Measurements from ENCODE around the gene SDHAF2. TPM values are rescaled to one million over a fixed set of nuclear protein-coding genes. Genes with fewer than 3 reads are reported as not detected.
A peak's percentile ranks its signal among the peaks of the same experiment; 100 is the strongest.

The SDHAF2 gene
- total RNA-seq, 3 donors from 2014 or later = 46.7 to 94.0 (median 58.7) TPM

DNA sequence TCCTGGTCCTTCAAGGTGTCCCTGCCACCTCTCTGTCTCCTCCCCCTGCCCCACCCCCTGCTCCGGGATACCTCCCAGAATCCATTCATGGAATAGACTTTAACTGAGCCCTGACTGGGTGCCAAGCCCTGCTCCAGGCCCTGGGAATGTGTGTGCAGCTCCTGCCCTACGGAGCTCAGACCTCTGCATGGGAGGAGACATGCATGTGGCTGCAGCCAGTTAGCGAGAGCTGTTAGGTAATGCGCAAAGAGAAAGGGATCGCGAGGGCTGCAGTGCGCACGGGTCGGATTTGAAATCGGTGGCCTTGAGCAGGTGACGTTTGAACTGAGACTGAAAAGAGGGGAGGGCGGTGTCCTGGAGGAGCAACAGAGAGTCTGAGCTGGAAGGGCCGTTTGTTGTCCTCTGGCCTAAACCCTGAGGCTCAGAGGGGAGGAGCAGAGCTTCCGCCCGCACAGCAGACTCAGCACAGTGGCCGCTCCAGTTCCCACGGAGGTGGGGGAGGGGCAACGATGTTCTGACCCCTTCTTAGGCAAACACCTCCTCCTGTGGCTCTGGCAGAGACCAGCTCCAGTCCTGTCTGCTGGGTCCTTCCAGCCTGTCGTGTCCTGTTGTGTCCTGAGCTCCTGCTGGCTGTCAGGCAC is 58.8 kb downstream of the SDHAF2 start:
- H3K36me3 ChIP-seq = no peaks in the 10 kb centered on the region
- H3K27ac ChIP-seq = peak overlapping the region; percentile 79 to 87
- H3K9me3 ChIP-seq = no peaks in the 10 kb centered on the region
- intact Hi-C loops (cut with DNase I; ENCODE audit: low total_unique reads) = no loop called here
- peak; percentile 71 to 86 for DNase-seq (ENCODE audit: low spot score in 2 of 2)
- no peaks in the 10 kb centered on the region for H3K27me3 ChIP-seq
- H3K4me1 ChIP-seq = peaks cover 6 to 16% of the 10 kb centered on the region in 2 donors
- TF ChIP-seq POLR2A (IDR thresholded peaks at IDR 0.05) = no peak
- TF ChIP-seq, protein P1, sequence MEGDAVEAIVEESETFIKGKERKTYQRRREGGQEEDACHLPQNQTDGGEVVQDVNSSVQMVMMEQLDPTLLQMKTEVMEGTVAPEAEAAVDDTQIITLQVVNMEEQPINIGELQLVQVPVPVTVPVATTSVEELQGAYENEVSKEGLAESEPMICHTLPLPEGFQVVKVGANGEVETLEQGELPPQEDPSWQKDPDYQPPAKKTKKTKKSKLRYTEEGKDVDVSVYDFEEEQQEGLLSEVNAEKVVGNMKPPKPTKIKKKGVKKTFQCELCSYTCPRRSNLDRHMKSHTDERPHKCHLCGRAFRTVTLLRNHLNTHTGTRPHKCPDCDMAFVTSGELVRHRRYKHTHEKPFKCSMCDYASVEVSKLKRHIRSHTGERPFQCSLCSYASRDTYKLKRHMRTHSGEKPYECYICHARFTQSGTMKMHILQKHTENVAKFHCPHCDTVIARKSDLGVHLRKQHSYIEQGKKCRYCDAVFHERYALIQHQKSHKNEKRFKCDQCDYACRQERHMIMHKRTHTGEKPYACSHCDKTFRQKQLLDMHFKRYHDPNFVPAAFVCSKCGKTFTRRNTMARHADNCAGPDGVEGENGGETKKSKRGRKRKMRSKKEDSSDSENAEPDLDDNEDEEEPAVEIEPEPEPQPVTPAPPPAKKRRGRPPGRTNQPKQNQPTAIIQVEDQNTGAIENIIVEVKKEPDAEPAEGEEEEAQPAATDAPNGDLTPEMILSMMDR (IDR thresholded peaks at IDR 0.05) = no peak
- TF ChIP-seq POLR2AphosphoS5 (IDR thresholded peaks at IDR 0.05) = peak in 2 of 3 donors; percentile 12 to 40
- H3K4me3 ChIP-seq = peak overlapping the region in 2 of 3 donors; percentile 41 to 61

DNA sequence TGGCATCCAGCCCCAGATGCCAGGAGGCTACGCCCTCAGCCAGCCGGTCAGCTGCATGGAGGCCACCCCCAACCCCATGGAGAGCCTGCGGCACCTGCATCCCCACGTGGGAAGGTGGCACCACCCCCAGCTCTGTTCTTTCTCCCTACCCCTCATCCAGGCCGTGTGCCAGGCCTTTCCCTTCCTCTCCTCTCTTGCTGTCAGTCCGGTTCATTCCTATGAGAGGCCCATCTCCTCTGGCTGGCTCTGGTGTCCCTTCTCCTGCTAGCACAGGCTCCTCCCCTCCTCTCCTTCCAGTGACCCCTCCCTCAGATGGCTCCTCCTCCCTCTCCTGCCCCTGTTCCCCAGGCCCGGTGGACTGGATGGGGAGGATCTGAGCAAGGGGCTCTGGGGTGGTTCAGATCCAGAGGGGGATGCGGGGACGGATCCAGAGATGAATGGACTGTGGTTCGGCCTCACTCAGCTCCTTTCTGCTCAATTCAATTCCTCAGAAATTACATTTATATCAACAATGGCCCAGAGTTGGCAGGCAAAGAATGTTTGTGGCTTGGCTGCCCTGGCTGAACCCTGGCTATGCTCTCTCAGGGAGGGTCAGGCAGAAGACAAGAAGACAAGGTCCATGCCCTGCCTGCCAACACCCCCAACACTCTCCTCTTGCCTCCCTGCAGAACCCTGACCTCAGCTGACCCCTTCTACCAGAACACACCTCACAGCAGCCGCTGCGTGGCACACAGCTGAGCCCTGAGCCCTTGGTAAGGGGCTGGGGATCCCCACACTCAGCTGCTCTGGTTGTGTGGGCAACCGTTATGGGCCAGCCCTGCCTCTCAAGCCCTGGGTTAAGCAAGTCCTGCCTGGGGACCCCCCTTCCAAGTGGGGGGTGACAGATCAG is 60.2 kb downstream of the SDHAF2 start:
- H3K36me3 ChIP-seq = no peaks in the 10 kb centered on the region
- H3K4me3 ChIP-seq = peak overlapping the region in 1 of 3 donors; percentile 61
- no peaks in the 10 kb centered on the region for H3K9me3 ChIP-seq
- peaks cover 6 to 16% of the 10 kb centered on the region in 2 donors for H3K4me1 ChIP-seq
- intact Hi-C loops (cut with DNase I; ENCODE audit: low total_unique reads) = no loop called here
- TF ChIP-seq POLR2AphosphoS5 (IDR thresholded peaks at IDR 0.05) = no peak
- H3K27ac ChIP-seq = peak overlapping the region; percentile 79 to 87
- peak in 1 of 2 donors; percentile 59 for DNase-seq (ENCODE audit: low spot score in 2 of 2)
- H3K27me3 ChIP-seq = no peaks in the 10 kb centered on the region

DNA sequence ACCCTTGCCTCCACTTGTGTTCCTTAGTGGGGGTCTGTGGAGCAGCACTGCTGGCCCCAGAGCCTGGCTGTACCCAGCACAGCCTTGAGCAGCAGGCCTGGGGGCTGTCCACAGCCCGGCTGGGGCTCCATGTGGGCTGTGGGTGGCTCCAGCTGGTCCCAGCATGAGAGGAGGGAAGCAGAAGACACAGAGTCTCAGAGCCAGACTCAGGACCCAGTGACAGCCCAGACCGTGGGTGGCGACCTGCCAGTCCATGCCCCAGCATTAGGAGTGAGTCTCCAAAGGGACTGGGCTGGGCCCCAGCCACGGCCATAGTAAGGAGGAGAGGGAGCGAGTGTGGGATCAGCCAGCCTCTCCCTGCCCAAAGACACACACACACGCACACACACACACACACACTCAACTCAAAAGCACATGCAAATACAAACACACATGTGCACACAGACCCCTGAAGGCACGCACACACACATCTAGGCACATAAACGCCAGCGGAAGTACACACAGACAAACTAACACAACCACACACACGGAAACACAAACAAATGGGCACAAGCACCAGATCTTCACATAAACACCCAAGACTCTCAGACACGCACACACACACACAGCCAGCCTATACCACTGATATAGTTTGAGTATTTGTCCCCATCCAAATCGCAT is 61.9 kb downstream of the SDHAF2 start:
- Histone ChIP-seq H3K27ac (no peak overlapping the region), H3K36me3 (no peaks in the 10 kb centered on the region), H3K9me3 (no peaks in the 10 kb centered on the region), H3K4me1 (peaks cover 6 to 16% of the 10 kb centered on the region in 2 donors), H3K4me3 (no peak overlapping the region), H3K27me3 (no peaks in the 10 kb centered on the region)
- intact Hi-C loops (cut with DNase I; ENCODE audit: low total_unique reads) = no loop called here
- TF ChIP-seq POLR2A (IDR thresholded peaks at IDR 0.05) (no peak), POLR2AphosphoS5 (IDR thresholded peaks at IDR 0.05) (no peak)
- TF ChIP-seq, protein P1 (IDR thresholded peaks at IDR 0.05) = no peak
- DNase-seq (ENCODE audit: low spot score in 2 of 2) = no peak

DNA sequence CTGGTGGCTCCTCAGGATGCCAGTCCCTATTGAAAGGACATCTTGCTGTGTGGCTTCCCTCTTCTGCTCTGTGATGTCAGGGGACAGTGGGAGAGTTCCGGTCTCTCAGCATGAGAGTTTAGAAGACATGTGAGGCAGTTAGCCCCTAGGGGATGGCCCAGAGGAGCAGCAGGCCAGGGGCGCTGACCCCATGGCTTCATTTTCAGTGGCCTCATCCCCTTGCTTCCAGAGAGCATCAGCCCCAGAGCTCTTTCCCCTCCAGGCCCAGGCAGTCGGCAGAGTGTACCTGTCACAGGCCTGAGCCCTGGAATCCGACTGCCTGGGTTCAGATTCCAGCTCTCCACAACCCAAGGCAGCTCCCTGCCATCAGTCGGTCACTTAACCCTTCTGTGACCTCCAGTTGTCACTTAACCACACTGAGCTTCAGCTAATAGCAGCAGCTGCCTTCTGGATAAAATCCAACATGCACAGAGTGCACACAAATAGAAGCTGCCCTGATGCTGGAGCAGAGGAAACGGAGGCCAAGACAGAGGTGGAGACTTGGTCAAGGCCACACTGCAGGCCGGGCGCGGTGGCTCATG is 64.5 kb downstream of the SDHAF2 start:
- Histone ChIP-seq H3K4me3 (no peak overlapping the region), H3K4me1 (peaks cover 6 to 11% of the 10 kb centered on the region in 2 donors), H3K9me3 (no peaks in the 10 kb centered on the region), H3K27ac (peak overlapping the region in 1 of 2 donors; percentile 26), H3K27me3 (no peaks in the 10 kb centered on the region), H3K36me3 (no peaks in the 10 kb centered on the region)
- DNase-seq (ENCODE audit: low spot score in 2 of 2) = no peak
- intact Hi-C loops (cut with DNase I; ENCODE audit: low total_unique reads) = no loop called here
- no peak for TF ChIP-seq POLR2A (IDR thresholded peaks at IDR 0.05)
- no peak for TF ChIP-seq POLR2AphosphoS5 (IDR thresholded peaks at IDR 0.05)
- TF ChIP-seq, protein P1 (IDR thresholded peaks at IDR 0.05) = no peak

DNA sequence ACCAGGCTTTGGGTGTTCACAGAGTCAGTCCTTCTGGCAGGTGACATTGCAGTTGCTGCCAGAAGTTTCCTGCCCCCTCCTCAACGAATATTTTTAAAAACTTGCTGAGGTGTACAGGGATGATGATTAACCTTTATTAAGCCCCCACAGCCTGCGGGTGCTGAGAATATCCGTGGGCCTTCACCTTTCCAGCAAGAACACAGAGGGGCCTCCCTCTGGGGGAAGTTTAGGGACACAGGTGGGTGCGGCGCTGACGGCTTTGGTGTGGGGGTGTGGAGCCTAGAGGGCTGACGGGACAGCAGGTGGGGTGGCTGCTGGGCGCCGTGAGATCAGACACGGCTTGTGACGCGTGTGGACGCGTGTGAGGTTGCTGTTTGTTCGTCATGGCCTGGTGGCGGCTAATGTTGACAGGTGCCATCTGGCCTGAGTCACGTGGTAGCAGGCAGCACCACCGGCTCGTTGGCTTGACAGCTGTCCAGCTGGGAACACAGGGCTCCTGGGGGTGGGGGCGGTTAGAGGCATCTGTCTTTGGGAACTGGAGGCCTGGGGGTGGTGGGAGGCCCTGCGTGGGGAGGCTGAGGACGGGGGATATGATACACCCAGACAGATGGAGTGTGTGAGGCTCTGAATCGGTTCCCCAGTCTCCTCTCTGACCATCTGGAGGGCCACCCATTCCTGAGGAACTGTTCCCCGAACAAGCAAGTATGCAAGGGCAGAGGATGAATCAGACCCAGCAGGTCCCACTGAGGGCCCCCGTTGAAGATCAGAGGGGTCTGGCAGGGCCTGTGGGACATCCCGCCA is 66.1 kb downstream of the SDHAF2 start:
- DNase-seq (ENCODE audit: low spot score in 2 of 2) = no peak
- Histone ChIP-seq H3K36me3 (no peaks in the 10 kb centered on the region), H3K4me1 (no peaks in the 10 kb centered on the region), H3K27me3 (no peaks in the 10 kb centered on the region), H3K27ac (peak overlapping the region in 1 of 2 donors; percentile 12), H3K4me3 (no peak overlapping the region), H3K9me3 (no peaks in the 10 kb centered on the region)
- intact Hi-C loops (cut with DNase I; ENCODE audit: low total_unique reads) = no loop called here
- TF ChIP-seq POLR2AphosphoS5 (IDR thresholded peaks at IDR 0.05) = no peak
- TF ChIP-seq POLR2A (IDR thresholded peaks at IDR 0.05) = no peak
- TF ChIP-seq, protein P1 (IDR thresholded peaks at IDR 0.05) = no peak
